ENCODE measurements around the gene SPIC.

GRCh38 chr12:101493556-101493955 is 18.4 kb downstream of the SPIC start:
- TF ChIP-seq, protein P1, sequence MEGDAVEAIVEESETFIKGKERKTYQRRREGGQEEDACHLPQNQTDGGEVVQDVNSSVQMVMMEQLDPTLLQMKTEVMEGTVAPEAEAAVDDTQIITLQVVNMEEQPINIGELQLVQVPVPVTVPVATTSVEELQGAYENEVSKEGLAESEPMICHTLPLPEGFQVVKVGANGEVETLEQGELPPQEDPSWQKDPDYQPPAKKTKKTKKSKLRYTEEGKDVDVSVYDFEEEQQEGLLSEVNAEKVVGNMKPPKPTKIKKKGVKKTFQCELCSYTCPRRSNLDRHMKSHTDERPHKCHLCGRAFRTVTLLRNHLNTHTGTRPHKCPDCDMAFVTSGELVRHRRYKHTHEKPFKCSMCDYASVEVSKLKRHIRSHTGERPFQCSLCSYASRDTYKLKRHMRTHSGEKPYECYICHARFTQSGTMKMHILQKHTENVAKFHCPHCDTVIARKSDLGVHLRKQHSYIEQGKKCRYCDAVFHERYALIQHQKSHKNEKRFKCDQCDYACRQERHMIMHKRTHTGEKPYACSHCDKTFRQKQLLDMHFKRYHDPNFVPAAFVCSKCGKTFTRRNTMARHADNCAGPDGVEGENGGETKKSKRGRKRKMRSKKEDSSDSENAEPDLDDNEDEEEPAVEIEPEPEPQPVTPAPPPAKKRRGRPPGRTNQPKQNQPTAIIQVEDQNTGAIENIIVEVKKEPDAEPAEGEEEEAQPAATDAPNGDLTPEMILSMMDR (IDR thresholded peaks at IDR 0.05), result no peak
- TF ChIP-seq POLR2AphosphoS5 (IDR thresholded peaks at IDR 0.05; ENCODE audit: low read depth, low read length), result no peak
